Limb (tissue), 2 donors: ENCODE data around the gene PDCD1.
A peak's percentile ranks its signal among the peaks of the same experiment; 100 is the strongest.
"Not testable (repeated sequence)": the region's sequence is repeated elsewhere in the genome, so short reads cannot be mapped to it uniquely, and the experiment has no call there.

Experiments used
- DNase-seq, 2 donors: peaks; one replicate each; pipeline ENCODE4 v3.0.0-alpha.2; 2016; ENCODE audit errors: extremely low spot score in 2 of 2

PDCD1 gene

DNA sequence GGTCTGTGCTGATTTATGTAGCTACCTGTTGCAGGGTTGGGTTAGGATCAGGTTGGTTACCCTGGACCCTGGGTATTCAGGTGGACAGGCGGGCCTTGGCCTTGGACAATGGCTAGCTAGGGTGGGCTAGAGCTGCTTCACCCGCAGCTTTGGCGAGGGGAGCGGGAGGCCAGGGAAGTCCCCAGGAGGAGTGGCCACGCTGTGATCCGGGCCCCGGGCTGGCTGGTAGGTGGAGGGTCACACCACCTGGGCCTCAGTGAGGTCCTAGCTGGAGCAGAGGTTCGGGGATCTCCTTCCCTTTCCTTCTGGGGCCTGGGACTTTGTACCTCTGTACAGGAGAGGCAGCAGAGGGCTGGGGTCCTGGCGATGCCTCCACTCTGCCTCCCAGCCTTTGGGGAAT is 20.6 kb upstream of the PDCD1 start:
- DNase-seq, result no peak

DNA sequence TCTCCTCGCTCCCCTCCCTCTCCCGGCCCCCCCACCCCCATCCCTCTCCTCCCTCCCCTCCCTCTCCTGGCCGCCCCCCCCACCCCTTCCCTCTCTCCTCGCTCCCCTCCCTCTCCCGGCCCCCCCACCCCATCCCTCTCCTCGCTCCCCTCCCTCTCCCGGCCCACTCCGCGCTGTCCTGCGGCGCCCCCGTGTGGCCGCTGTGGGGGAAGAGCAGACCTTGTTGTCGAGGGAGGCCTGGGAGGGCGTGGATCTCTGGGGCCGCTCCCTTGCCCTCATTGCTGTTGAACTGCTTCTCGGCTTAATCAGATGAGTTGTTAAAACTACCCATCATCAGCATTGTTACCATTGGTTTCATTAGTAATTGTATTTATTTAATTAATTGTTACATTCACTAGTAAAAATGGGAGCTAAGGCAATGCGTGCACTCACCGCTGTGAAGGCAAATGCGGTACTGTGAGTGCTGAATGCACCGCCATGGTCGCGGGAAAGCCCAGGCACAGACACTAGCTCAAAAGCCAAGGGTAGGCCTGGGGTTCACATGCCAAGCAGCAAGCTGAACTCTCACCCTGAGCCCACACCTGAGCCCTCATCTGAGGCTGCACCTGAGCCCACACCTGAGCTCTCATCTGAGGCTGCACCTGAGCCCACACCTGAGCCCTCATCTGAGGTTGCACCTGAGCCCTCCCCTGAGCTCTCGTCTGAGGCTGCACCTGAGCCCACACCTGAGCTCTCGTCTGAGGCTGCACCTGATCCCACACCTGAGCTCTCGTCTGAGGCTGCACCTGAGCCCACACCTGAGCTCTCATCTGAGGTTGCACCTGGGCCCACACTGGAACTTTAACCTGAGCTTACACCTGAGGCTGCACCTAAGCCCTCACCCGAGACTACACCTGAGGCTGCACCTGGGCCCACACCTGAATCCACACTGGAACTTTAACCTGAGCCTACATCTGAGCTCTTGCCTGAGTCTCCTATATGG is 19.6 kb upstream of the PDCD1 start:
- peak; percentile 59 to 86 for DNase-seq

DNA sequence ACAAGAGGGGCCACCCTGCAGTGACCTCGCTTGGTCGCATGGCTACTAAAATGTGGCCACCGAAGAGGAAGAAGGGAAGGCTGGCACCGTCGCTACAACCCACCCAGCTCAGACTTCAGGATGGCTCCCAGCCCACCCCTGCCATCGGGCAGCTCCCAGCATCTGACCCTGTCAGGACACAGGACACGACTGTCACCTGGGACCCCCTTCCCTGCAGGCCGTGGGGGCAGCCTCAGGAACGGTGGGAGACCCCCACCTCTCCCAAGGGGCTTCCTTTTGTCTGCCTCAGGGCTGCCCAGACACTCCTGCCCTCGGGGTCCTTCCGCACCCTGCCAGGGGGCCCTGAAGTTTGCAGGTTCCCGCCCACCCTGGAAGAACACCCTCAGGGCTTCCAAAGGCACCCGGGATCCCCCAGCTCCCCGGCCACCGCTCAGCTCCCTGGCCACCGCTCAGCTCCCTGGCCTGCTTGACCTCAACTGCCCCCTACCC is 18.5 kb upstream of the PDCD1 start:
- DNase-seq, result no peak

DNA sequence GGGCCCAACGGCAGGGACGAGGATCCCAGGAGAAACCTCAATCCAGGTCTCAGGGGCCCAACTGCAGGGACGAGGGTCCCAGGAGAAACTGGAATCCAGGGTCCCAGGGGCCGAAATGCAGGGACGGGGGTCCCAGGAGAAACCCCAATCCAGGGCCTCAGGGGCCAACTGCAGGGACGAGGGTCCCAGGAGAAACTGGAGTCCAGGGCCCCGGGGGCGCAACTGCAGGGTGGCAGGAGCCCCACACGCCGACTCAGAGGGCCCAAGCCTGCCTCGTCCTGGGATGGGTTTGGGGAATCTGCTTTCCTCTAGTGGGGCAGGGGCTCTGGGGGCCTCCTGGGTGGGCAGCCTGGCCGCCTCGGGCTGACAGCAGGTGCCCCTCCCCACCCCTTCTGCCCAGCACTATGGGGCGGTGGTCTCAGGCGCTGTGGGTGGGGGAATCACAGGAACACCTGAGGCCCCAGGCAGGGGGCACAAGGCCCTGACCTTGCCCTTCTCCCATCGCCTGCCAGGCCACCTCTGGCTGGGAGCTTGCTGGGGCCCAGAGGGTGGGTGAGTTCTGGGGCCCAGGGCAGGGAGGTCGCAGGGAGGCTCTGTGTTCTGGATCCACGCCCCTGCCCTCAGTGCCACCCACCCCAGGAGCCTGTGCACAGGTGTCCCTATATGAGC is 18.0 kb upstream of the PDCD1 start:
- DNase-seq, result no peak

DNA sequence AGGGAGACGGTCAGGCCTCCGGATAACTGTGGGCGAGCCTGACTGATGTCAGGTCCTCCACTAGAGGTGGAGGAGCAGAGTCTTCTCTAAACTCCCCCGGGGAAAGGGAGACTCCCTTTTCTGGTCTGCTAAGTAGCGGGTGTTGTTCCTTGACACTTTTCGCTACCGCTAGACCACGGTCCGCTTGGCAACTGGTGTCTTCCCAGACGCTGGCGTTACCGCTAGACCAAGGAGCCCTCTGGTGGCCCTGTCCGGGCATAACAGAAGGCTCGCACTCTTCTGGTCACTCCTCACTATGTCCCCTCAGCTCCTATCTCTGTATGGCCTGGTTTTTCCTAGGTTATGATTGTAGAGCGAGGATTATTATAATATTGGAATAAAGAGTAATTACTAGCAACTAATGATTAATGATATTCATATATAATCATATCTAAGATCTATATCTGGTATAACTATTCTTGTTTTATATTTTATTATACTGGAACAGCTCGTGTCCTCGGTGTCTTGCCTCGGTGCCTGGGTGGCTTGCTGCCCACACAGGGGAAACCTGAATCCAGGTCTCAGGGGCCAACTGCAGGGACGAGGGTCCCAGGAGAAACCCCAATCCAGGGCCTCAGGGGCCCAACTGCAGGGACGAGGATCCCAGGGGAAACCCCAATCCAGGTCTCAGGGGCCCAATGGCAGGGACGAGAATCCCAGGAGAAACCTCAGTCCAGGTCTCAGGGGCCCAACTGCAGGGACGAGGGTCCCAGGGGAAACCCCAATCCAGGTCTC is 17.2 kb upstream of the PDCD1 start:
- not testable (repeated sequence) for DNase-seq

DNA sequence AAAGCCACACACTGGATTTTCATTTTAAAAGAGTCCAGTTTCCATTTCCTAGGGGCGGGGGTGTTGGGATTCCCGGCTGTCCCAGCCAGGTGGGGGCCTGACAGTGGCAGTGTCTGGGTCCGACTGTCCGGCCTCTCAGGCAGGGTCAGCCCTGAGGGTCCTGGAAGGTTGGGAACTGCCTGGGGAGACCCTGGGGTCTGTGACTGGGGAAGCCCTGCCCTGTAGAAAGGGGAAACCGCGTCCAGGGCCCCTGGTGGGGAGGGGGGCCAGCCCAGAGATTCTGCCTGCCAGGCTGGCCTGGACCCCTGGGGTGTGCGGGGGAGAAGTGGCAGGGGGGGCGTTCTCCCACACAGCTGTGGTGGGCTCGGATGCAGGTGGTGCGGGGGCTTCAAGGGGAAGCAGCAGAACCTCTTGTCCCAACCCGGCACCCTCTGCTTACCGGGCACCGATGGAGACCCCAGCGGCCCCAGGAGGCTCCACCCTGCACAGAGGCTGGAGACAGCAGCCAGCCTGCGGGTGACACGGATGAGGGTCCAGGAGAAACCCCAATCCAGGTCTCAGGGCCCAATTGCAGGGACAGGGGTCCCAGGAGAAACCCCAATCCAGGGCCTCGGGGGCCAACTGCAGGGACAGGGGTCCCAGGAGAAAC is 15.7 kb upstream of the PDCD1 start:
- DNase-seq, result no peak

DNA sequence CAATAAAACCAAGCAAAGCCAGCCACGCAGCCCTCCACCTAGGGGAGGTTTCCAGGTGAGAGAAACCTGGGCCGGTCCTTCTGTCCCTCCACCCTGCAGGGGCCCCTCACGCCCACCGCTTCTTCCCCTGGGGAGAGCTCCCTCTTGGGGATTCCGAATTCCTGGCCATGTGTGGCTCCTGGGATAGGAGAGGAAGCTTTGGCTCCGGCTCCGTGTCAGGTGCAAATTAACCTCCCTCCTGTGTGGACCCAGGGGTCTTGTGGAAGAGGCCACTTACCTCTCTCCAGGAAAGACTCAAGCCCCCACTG is 15.1 kb upstream of the PDCD1 start:
- DNase-seq, result no peak

DNA sequence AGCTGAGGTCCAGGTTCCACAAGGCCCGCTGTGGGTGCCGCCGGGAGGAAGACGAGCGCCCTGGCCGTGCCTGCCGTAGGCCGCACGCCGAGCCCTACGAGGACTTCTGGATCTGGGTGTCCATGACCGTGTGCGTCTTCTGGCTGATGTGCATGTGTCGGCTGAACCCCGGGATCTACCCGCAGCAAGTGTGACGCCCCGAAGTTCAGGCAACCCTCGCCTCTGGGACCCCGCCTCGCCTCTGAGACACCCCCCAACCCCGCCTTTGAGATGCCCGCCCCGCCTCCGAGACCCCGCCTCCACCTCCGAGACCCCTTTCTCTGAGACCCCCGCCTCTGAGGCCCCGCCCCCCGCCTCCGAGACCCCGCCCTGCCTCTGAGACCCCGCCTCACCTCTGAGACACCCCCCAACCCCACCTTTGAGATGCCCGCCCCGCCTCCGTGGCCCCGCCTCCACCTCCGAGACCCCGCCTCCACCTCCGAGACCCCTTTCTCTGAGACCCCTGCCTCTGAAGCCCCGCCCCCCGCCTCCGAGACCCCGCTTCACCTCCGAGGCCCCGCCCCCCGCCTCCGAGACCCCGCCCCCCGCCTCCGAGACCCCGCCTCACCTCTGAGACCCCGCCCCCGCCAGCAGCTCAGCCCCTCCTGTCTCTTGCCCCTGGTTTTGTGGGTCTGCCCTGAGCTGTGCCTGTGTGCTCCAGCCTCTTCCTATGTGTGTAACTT is 14.5 kb upstream of the PDCD1 start:
- DNase-seq, result no peak

DNA sequence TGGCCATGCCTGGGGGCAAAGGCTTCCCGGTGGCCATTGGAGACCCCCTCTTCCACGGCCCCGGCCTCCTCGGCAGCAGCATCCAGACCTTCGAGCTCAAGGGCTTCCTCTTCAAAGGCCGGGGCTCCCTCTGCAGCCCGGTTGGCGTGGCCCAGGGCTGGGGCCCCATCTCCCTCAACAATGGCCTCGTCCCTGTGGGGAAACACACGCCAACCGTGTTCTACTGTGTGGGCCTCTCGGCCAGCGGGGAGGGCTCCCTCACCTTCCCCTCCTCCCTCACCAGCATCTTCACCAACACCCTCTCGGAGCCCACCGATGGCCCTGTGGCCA is 13.6 kb upstream of the PDCD1 start:
- DNase-seq, result no peak

DNA sequence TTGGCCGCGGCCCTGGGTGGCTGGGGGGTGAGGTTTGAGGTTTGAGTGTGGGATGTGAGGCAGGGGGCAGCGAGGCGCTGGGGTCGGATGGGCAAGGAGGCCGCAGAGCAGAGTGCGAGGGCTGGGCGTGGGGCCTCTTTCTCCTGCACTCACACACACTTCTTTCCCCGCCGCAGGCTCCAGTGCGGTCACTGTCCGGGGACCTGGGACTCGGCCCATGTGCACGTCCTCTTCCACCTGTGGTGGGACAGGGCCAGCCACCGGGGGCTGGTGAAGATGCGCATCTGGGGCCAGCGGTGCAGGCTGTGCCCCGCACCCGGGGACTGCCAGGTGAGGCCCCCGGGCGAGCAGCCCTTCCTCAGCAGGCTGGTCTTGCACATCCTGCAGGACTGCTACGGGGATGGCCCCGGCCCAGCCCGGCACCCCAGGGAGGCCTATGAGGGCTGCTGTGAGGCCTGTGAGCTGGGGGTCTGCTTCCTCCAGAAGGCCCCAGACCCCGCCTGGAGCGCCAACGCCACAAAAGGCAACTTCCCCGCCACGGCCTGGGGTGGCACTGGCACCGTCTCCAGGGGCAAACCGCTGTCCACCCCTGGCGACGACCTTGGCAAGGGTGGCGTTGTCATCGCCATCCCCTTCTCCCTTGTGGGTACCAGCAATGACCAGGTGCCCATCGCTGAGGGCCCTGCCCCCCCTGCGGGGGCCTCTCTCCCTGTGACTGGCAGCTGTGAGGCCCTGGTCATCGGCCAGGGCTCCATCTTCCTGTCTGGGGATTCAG is 13.0 kb upstream of the PDCD1 start:
- no peak for DNase-seq

DNA sequence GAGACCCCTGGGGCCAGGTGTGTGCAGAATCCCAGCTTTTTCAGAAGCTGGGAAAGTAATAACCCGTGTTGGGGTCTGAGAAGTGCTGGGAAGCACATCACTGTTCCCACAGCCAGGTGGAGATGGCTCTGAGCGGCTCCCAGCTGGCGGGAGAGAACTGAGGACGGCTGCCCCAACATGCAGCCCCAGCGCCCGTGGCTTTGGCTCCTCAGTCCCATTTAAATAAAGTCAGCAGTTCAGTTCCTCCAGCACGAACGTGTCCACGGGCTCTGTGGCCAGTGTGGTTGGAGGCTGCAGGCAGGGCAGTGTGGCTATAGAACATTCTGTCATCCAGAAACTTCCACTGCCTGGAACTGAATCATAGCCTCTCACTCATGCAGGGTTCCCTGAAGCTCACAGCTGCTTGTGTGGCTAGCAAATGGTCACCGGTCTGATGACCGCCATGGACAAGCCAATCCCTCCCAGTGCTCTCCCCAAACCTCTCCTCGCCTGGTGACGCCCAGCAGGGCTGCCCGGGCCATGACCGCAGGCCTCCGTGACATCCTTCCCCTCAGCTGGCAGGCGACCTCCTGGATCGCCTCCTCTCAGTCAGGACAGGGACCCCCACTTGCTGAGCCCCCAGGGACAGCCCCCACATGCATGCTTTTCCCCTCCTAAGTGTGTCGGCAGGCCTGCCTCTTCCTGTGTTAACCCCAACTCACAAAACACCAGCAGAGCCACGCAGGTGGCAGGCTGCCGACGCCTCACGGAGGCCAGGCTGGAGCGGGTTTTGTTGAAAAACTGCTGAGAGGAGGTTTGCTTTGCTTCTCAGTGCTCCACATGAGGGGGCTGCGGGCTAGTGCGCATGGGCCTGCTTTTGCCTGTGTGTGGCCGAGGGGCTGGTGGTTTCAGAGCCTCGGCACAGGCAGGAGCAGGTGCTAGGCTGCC is 12.2 kb upstream of the PDCD1 start:
- no peak for DNase-seq

DNA sequence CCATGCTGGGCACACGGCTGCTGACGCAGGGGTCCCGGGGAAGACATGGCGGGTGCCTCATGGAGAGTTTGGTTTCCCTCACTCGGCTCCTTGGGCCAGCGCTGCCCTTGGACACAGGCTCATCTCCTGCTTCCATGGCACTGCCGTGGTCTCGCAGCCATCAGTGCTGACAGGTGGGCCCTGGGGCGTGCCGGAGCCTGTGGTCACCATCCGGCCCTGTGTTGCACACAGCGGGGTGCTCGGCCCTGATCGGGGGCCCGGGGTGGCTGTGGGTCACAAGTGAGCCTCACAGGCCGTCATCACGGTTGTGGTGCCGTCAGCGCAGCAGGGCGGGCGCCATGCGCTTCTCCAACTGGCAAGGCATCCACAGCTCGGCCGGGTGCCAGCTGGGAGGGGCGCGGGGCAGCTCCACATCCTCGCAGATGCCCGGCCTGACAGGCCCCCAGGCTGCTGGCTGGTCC is 11.4 kb upstream of the PDCD1 start:
- no peak for DNase-seq

DNA sequence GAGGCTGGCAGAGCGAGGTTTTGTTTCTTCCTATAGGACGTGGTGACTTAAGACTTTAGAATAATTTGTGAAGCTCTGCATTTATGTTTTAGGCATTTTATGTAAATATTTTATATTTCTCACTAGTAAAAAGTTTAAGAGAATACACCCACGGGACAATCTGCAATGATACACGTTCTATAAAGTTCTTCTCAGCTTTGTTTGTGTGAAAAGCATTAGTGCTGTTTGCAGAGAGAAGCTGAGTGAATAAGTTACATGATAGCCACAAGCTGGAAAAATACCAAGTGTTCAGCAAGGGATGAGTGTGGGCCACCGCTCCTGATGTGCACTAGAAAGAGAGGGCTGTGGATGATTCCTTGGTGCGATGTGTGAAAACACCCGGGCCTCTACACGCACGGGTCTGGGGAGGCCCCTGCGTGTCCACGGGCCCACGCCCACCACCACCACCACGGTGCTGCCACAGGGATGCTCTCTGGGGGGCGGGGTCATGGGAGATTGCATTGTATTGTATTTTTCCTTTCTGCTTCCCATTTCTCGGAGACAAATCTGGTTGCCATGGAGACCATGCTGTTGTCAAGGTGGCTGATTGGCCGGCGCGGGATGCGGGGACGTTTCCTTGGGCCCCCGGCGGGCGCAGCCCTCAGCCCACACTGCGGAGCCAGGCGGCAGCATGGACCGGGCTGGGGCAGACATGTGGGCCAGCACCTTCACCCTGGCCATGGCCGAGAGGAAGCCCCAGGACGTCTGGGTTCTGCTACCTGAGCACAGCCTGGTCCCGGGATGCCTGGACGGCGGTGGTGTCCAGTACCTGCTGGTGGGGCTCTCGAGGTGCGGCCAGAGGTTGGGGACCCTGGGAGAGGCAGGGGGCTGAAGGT is 10.6 kb upstream of the PDCD1 start, which contains the start of gene RTP5:
Gene RTP5, plus strand, starts transcription at position 643 of the 875 bp plus-strand sequence. Its CDS starts 28 bp downstream, at position 671.
- no peak for DNase-seq

DNA sequence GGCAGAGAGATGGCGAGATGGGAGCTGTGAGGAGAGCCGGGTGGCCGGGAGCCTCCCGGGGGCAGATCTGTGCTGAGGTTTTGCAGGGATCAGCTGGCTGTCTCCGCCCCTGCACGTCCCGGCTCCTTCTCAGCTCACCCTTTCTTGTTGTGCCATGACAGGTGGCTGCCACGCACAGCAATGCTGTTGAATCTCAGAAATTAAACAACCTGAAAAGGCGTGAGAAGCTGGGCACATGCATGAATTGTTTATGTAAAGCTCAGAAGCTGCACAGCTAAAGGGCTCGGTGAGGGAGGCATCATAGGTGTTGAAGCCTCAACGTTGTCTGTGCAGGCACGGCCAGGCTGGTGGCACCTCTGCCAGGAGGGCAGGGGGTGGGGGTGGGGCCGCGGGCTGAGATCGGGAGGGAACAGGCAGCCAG is 10.0 kb upstream of the PDCD1 start:
- no peak for DNase-seq

DNA sequence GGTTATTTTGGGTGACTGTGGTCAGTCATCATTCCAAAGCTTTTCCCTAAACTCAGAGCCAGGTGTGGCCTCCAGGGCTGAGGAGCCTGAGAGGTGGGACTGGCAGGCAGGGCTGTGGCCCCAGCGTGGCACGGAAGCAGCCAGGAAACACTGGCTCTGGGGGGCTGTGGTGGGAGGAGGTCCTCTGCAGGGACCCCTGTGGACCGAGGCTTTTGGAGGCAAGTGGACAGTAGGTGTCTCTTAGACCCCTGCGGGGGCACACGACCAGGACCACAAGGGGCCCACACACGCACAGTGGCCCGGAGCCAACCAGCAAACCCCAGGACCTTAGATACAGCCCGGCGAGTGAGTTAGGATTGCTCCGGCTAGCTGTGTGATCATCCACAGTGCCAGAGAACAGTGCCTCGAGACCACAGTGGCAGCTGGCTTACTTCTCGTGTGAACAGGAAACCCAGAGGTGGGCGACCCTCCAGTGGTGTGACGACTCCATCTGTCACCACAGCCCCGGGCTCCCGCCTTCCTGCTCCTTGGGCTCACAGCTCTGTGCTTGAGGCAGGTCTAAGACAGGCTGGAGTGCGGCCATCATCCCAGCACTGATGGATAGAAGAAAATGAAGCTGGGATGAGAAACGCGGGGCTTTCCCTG is 9.2 kb upstream of the PDCD1 start:
- no peak for DNase-seq

DNA sequence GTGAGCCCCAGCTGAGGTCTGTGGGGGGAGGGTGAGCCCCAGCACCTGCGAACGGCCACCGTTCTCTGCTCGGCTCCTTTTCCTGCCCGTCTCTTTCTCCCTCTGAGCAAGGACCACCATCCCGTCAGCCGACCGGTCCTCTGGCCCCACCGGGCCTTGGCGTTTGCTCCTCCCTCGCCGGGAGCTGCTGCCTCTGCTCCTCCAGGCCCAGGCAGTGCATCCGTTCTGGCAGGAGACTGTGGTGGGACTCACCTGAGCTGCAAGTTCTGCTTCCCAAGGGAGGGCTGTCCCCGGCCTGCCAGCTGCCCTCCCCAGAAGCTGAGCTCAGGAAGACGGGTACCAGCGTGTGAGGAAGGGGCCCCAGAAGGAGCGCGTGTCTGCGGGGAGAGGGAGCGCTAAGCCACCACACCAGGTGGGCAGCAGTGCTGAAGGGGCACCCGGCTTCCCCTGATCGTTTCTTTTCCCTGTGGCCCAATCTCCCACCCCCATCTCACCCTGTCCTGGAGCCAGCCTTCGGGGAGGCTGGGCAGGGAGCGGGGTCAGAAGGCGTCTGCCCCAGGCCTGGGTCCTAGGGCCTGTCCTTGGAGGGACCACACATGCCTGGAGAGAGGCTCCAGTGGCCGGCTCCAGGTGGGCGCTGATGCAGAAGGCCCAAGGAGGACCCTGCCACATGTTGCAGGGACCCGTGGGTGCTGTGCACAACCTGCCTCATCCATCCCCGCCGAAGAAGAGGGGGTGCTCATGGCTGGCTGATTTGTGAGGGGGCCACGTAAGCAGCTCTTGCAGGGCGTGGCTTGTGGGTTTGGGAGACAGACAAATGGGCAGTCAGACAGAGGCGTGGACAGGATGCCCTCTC is 8.3 kb upstream of the PDCD1 start:
- no peak for DNase-seq
